Mesothelial cell of epicardium (in vitro differentiated cells): Measurements from ENCODE around the gene LSM3. TPM values are rescaled to one million over a fixed set of nuclear protein-coding genes. Genes with fewer than 3 reads are reported as not detected.
A peak's percentile ranks its signal among the peaks of the same experiment; 100 is the strongest.

ENCODE experiments used
- DNase-seq, 2 experiments: peaks; one replicate each; pipeline ENCODE4 v3.0.0; 2021; ENCODE audit warnings: low spot score in 2 of 2; ENCODE audit not compliant: unreplicated experiment in 2 of 2
- H3K27ac Mint-ChIP-seq: 2 replicates; pipeline ENCODE4 v1.8.0; 2021; ENCODE audit warnings: mixed read lengths
- H3K27me3 Mint-ChIP-seq: 2 replicates; pipeline ENCODE4 v1.8.0; 2021; ENCODE audit warnings: low read depth, mixed read lengths
- H3K36me3 Mint-ChIP-seq: 2 replicates; pipeline ENCODE4 v1.8.0; 2021; ENCODE audit warnings: mixed read lengths
- H3K4me1 Mint-ChIP-seq: 2 replicates; pipeline ENCODE4 v1.8.0; 2021; ENCODE audit warnings: mixed read lengths
- H3K4me3 Mint-ChIP-seq: 2 replicates; pipeline ENCODE4 v1.8.0; 2021; ENCODE audit warnings: mild to moderate bottlenecking, moderate library complexity, mixed read lengths
- H3K9me3 Mint-ChIP-seq: 2 replicates; pipeline ENCODE4 v1.8.0; 2021; ENCODE audit warnings: mixed read lengths
- total RNA-seq: library from RNA; stranded (reverse); gene quantifications from 3 replicates; pipeline ENCODE4 v1.2.1, GENCODE V29; 2021
- TF ChIP-seq, protein P1 (sequence below): fragments of 200-600 bp; sonication (generic); IDR thresholded peaks from one replicate; pipeline ENCODE4 v1.5.0; 2021; ENCODE audit warnings: antibody characterized with exemption; ENCODE audit not compliant: unreplicated experiment

Gene LSM3
- total RNA-seq, 1 donor from 2014 or later = 9.6 TPM

GRCh38 chr3:14188041-14188754 is 9.6 kb downstream of the LSM3 start:
- Mint-ChIP-seq H3K27me3 (no peaks in the 10 kb centered on the region), H3K4me3 (no peak overlapping the region), H3K27ac (no peak overlapping the region), H3K36me3 (peaks cover 56% of the 10 kb centered on the region), H3K9me3 (peaks cover 12% of the 10 kb centered on the region), H3K4me1 (peaks cover 2% of the 10 kb centered on the region)
- TF ChIP-seq, protein P1, sequence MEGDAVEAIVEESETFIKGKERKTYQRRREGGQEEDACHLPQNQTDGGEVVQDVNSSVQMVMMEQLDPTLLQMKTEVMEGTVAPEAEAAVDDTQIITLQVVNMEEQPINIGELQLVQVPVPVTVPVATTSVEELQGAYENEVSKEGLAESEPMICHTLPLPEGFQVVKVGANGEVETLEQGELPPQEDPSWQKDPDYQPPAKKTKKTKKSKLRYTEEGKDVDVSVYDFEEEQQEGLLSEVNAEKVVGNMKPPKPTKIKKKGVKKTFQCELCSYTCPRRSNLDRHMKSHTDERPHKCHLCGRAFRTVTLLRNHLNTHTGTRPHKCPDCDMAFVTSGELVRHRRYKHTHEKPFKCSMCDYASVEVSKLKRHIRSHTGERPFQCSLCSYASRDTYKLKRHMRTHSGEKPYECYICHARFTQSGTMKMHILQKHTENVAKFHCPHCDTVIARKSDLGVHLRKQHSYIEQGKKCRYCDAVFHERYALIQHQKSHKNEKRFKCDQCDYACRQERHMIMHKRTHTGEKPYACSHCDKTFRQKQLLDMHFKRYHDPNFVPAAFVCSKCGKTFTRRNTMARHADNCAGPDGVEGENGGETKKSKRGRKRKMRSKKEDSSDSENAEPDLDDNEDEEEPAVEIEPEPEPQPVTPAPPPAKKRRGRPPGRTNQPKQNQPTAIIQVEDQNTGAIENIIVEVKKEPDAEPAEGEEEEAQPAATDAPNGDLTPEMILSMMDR = no peak
- DNase-seq = no peak

DNA sequence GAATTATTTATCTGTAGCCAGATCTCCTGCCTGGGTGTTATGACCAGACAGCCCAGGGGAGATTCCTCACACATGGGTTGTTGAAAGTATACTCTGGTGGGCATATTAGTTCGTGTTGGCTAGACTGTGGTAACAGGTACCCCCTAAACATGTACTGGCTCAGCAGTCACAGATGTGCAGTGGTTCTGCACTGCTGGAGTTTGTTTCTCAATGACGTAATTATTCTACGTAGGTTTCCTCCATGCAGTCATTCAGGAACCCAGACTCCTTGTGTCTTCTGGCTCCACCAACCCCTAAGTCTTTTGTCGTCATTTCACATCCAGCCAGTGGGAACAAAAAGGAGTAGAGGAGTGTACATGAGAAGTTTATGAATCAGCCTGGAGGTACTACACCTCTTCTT is 16.2 kb downstream of the LSM3 start:
- Mint-ChIP-seq H3K27me3 (no peaks in the 10 kb centered on the region), H3K27ac (no peak overlapping the region), H3K4me3 (no peak overlapping the region), H3K9me3 (peaks cover 5% of the 10 kb centered on the region), H3K4me1 (no peaks in the 10 kb centered on the region), H3K36me3 (peaks cover 34% of the 10 kb centered on the region)
- no peak for DNase-seq
- TF ChIP-seq, protein P1 = no peak

- H3K27ac Mint-ChIP-seq = peak overlapping the region; percentile 3
- peaks cover 21% of the 10 kb centered on the region for H3K4me1 Mint-ChIP-seq
- TF ChIP-seq, protein P1 = no peak
- H3K36me3 Mint-ChIP-seq = peaks cover 18% of the 10 kb centered on the region
- H3K27me3 Mint-ChIP-seq = no peaks in the 10 kb centered on the region
- DNase-seq = no peak
- H3K4me3 Mint-ChIP-seq = no peak overlapping the region
- no peaks in the 10 kb centered on the region for H3K9me3 Mint-ChIP-seq
Measured at GRCh38 chr3:14199641-14200040, 21.0 kb downstream of the LSM3 start.

- H3K9me3 Mint-ChIP-seq = no peaks in the 10 kb centered on the region
- DNase-seq = no peak
- no peaks in the 10 kb centered on the region for H3K27me3 Mint-ChIP-seq
- H3K27ac Mint-ChIP-seq = no peak overlapping the region
- peaks cover 21% of the 10 kb centered on the region for H3K4me1 Mint-ChIP-seq
- peaks cover 18% of the 10 kb centered on the region for H3K36me3 Mint-ChIP-seq
- H3K4me3 Mint-ChIP-seq = no peak overlapping the region
- TF ChIP-seq, protein P1 = no peak
Measured at GRCh38 chr3:14200276-14200675, 21.7 kb downstream of the LSM3 start.

DNA sequence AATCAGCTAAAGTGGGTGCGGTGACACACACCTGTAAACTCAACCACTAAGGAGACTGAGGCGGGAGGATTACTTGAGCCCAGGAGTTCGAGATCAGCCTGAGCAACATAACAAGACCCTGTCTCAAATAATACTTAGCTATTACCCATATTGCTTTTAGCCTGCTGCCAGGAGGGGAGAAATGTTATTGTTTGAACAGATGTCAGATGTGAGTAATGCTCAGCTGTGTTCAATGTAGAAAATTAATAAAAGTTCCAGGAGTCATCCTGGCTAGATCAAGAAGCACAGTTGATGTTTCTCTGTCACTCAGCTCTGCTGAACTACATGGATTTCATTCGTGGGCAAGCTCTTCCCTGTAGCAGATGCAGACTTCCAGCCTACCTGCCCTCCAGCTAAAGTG is 22.2 kb downstream of the LSM3 start:
- H3K4me1 Mint-ChIP-seq = peaks cover 21% of the 10 kb centered on the region

More for the DNA sequence above, 22.2 kb downstream of the LSM3 start:
- Mint-ChIP-seq H3K4me3 (no peak overlapping the region), H3K9me3 (no peaks in the 10 kb centered on the region), H3K27me3 (no peaks in the 10 kb centered on the region), H3K36me3 (peaks cover 18% of the 10 kb centered on the region), H3K27ac (no peak overlapping the region)
- TF ChIP-seq, protein P1 = no peak
- DNase-seq = no peak
